Testis (tissue), 2 donors: ENCODE measurements around the gene INPP5B.

Experiments used
- CTCF ChIP-seq, 3 experiments: fragments of 450-650 bp in 2 of 3; fragments of 200-600 bp in 1 of 3; sonication (generic) in 1 of 3; IDR thresholded peaks; one replicate each; pipeline ENCODE4 v1.5.1; 2016 to 2019; ENCODE audit warnings: antibody characterized with exemption in 3 of 3, mild to moderate bottlenecking in 2 of 3, moderate library complexity in 1 of 3
- POLR2A ChIP-seq: fragments of 450-650 bp; IDR thresholded peaks from one replicate; pipeline ENCODE4 v1.6.1; 2017; ENCODE audit warnings: antibody characterized with exemption, mild to moderate bottlenecking, moderate library complexity

DNA sequence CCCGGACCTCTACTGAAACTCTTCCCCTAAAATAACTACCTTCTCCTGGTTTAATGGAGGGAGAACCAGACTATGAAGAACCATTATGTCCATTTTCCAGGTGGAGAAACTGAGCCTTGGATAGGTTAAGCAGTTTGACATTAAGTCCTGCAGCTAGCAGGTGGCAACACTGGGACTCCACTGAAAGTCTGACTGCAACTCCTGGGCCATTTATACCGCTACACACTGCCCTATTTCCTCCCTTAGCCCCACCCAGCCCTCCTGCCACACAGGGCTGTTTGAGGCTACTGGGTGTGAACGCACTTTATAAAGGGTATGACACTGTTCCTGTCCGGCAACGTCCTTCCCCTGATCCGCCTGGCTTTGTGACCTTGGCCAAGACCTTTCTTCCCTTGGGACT is 511 bp upstream of the INPP5B start:
- TF ChIP-seq CTCF (IDR thresholded peaks at IDR 0.05) (no peak), POLR2A (no peak)
